Measurements from ENCODE around the gene RAB1A.
"Not testable (repeated sequence)": the region's sequence is repeated elsewhere in the genome, so short reads cannot be mapped to it uniquely, and the experiment has no call there.

Gene RAB1A

GRCh38 chr2:65130664-65131175 lies 814 bp upstream of the RAB1A start:
- H3K4ac ChIP-seq (ENCODE audit: low read depth, low read length), result peak overlapping the region; percentile 42
- H4K91ac ChIP-seq (ENCODE audit: low read depth, low read length), result peak overlapping the region; percentile 64
- peak overlapping the region; percentile 81 for H3K9ac ChIP-seq (ENCODE audit: low read length)
- H2BK12ac ChIP-seq (ENCODE audit: low read length), result peak overlapping the region; percentile 46
- peak overlapping the region; percentile 77 for H3K4me3 ChIP-seq (ENCODE audit: low read depth, low read length)
- H3K27me3 ChIP-seq (ENCODE audit: insufficient read depth, low read length), result no peaks in the 10 kb centered on the region
- H2AFZ ChIP-seq (ENCODE audit: insufficient read depth, low read length, poor library complexity), result peak overlapping the region; percentile 68
- no peak for DNase-seq
- H3K36me3 ChIP-seq (ENCODE audit: control insufficient read depth in 1 of 2, insufficient read depth in 2 of 2, low read length in 2 of 2), result peaks cover 0 to 2% of the 10 kb centered on the region in 2 experiments
- H2BK120ac ChIP-seq (ENCODE audit: insufficient read depth, low read length, poor library complexity), result peak overlapping the region; percentile 70
- H3K23ac ChIP-seq (ENCODE audit: low read length), result no peak overlapping the region
- no peaks in the 10 kb centered on the region for H3K9me3 ChIP-seq (ENCODE audit: insufficient read depth, low read depth, low read length)
- H3K27ac ChIP-seq (ENCODE audit: low read depth, low read length), result peak overlapping the region; percentile 91
- peak overlapping the region; percentile 65 for H3K4me2 ChIP-seq (ENCODE audit: low read length)
- H3K14ac ChIP-seq (ENCODE audit: low read length), result peak overlapping the region; percentile 83
- peaks cover 0 to 4% of the 10 kb centered on the region in 2 experiments for H3K4me1 ChIP-seq (ENCODE audit: control insufficient read depth in 1 of 2, insufficient read depth in 2 of 2, low read length in 2 of 2)
- peak overlapping the region; percentile 77 for H2BK5ac ChIP-seq (ENCODE audit: low read depth, low read length, poor library complexity)
- H3K79me2 ChIP-seq (ENCODE audit: control insufficient read depth, insufficient read depth, low read length, poor library complexity), result peaks cover 25% of the 10 kb centered on the region
- peak overlapping the region; percentile 88 for H4K8ac ChIP-seq (ENCODE audit: low read depth, low read length)
- H4K12ac ChIP-seq (ENCODE audit: low read depth, low read length), result peak overlapping the region; percentile 83
- H2AK5ac ChIP-seq (ENCODE audit: low read length), result peak overlapping the region; percentile 61
- no CpG with 5 or more reads among the region's 19 CpGs for WGBS (ENCODE audit: extremely low coverage, insufficient coverage, insufficient read length)
- peak overlapping the region; percentile 89 for H3K18ac ChIP-seq (ENCODE audit: low read length)
- peaks cover 13% of the 10 kb centered on the region for H3K79me1 ChIP-seq (ENCODE audit: low read length)

- Histone ChIP-seq H3K4me1 (ENCODE audit: control insufficient read depth in 1 of 2, insufficient read depth in 2 of 2, low read length in 2 of 2) (peaks cover 0 to 8% of the 10 kb centered on the region in 2 experiments), H3K18ac (ENCODE audit: low read length) (peak overlapping the region; percentile 92), H3K9ac (ENCODE audit: low read length) (peak overlapping the region; percentile 94), H3K4me3 (ENCODE audit: low read depth, low read length) (peak overlapping the region; percentile 99), H3K79me1 (ENCODE audit: low read length) (peaks cover 13% of the 10 kb centered on the region), H4K91ac (ENCODE audit: low read depth, low read length) (peak overlapping the region; percentile 99), H4K8ac (ENCODE audit: low read depth, low read length) (peak overlapping the region; percentile 93), H3K9me3 (ENCODE audit: insufficient read depth, low read depth, low read length) (no peaks in the 10 kb centered on the region), H4K12ac (ENCODE audit: low read depth, low read length) (peak overlapping the region; percentile 88), H2BK12ac (ENCODE audit: low read length) (no peak overlapping the region), H3K4me2 (ENCODE audit: low read length) (peak overlapping the region; percentile 97), H2BK120ac (ENCODE audit: insufficient read depth, low read length, poor library complexity) (peak overlapping the region; percentile 93), H3K23ac (ENCODE audit: low read length) (no peak overlapping the region), H2AK5ac (ENCODE audit: low read length) (peak overlapping the region; percentile 78), H3K27ac (ENCODE audit: low read depth, low read length) (peak overlapping the region; percentile 91), H3K4ac (ENCODE audit: low read depth, low read length) (peak overlapping the region; percentile 97), H2AFZ (ENCODE audit: insufficient read depth, low read length, poor library complexity) (peak overlapping the region; percentile 94), H3K27me3 (ENCODE audit: insufficient read depth, low read length) (no peaks in the 10 kb centered on the region), H3K36me3 (ENCODE audit: control insufficient read depth in 1 of 2, insufficient read depth in 2 of 2, low read length in 2 of 2) (peaks cover 0 to 2% of the 10 kb centered on the region in 2 experiments), H3K14ac (ENCODE audit: low read length) (peak overlapping the region; percentile 96), H3K79me2 (ENCODE audit: control insufficient read depth, insufficient read depth, low read length, poor library complexity) (peaks cover 30% of the 10 kb centered on the region), H2BK5ac (ENCODE audit: low read depth, low read length, poor library complexity) (peak overlapping the region; percentile 88)
- WGBS (ENCODE audit: extremely low coverage, insufficient coverage, insufficient read length), result no CpG with 5 or more reads among the region's 29 CpGs
- DNase-seq, result peak in 1 of 2 donors; percentile 31
Measured at GRCh38 chr2:65129286-65129825, 550 bp downstream of the RAB1A start.

GRCh38 chr2:65128297-65129190 lies 1.4 kb downstream of the RAB1A start:
- no peak overlapping the region for H2BK12ac ChIP-seq (ENCODE audit: low read length)
- no peak overlapping the region for H4K12ac ChIP-seq (ENCODE audit: low read depth, low read length)
- no peak overlapping the region for H3K18ac ChIP-seq (ENCODE audit: low read length)
- WGBS (ENCODE audit: extremely low coverage, insufficient coverage, insufficient read length), result no CpG with 5 or more reads among the region's 8 CpGs
- no peak overlapping the region for H3K4me3 ChIP-seq (ENCODE audit: low read depth, low read length)
- no peak overlapping the region for H3K23ac ChIP-seq (ENCODE audit: low read length)
- DNase-seq, result peak; percentile 10 to 71
- no peak overlapping the region for H4K91ac ChIP-seq (ENCODE audit: low read depth, low read length)
- peaks cover 0 to 11% of the 10 kb centered on the region in 2 experiments for H3K4me1 ChIP-seq (ENCODE audit: control insufficient read depth in 1 of 2, insufficient read depth in 2 of 2, low read length in 2 of 2)
- H3K9me3 ChIP-seq (ENCODE audit: insufficient read depth, low read depth, low read length), result no peaks in the 10 kb centered on the region
- H2AK5ac ChIP-seq (ENCODE audit: low read length), result no peak overlapping the region
- no peak overlapping the region for H3K27ac ChIP-seq (ENCODE audit: low read depth, low read length)
- H3K14ac ChIP-seq (ENCODE audit: low read length), result no peak overlapping the region
- no peak overlapping the region for H4K8ac ChIP-seq (ENCODE audit: low read depth, low read length)
- H3K4me2 ChIP-seq (ENCODE audit: low read length), result peak overlapping the region; percentile 97
- peak overlapping the region; percentile 82 for H3K9ac ChIP-seq (ENCODE audit: low read length)
- no peak overlapping the region for H2BK120ac ChIP-seq (ENCODE audit: insufficient read depth, low read length, poor library complexity)
- H3K36me3 ChIP-seq (ENCODE audit: control insufficient read depth in 1 of 2, insufficient read depth in 2 of 2, low read length in 2 of 2), result peaks cover 0 to 2% of the 10 kb centered on the region in 2 experiments
- H2BK5ac ChIP-seq (ENCODE audit: low read depth, low read length, poor library complexity), result no peak overlapping the region
- H3K4ac ChIP-seq (ENCODE audit: low read depth, low read length), result peak overlapping the region; percentile 97
- H3K27me3 ChIP-seq (ENCODE audit: insufficient read depth, low read length), result no peaks in the 10 kb centered on the region
- peaks cover 36% of the 10 kb centered on the region for H3K79me2 ChIP-seq (ENCODE audit: control insufficient read depth, insufficient read depth, low read length, poor library complexity)
- no peak overlapping the region for H2AFZ ChIP-seq (ENCODE audit: insufficient read depth, low read length, poor library complexity)
- peaks cover 13% of the 10 kb centered on the region for H3K79me1 ChIP-seq (ENCODE audit: low read length)

GRCh38 chr2:65125457-65125856 lies 4.4 kb downstream of the RAB1A start:
- H2AFZ ChIP-seq (ENCODE audit: insufficient read depth, low read length, poor library complexity); H2BK12ac ChIP-seq (ENCODE audit: low read length); H3K4me2 ChIP-seq (ENCODE audit: low read length); H3K27me3 ChIP-seq (ENCODE audit: insufficient read depth, low read length); H3K14ac ChIP-seq (ENCODE audit: low read length); H3K9ac ChIP-seq (ENCODE audit: low read length); H2BK120ac ChIP-seq (ENCODE audit: insufficient read depth, low read length, poor library complexity); H3K27ac ChIP-seq (ENCODE audit: low read depth, low read length); H3K9me3 ChIP-seq (ENCODE audit: insufficient read depth, low read depth, low read length); H4K12ac ChIP-seq (ENCODE audit: low read depth, low read length); H3K23ac ChIP-seq (ENCODE audit: low read length); H4K8ac ChIP-seq (ENCODE audit: low read depth, low read length); H3K4me1 ChIP-seq (ENCODE audit: control insufficient read depth in 1 of 2, insufficient read depth in 2 of 2, low read length in 2 of 2); H4K91ac ChIP-seq (ENCODE audit: low read depth, low read length); H2BK5ac ChIP-seq (ENCODE audit: low read depth, low read length, poor library complexity); H2AK5ac ChIP-seq (ENCODE audit: low read length); H3K18ac ChIP-seq (ENCODE audit: low read length); H3K79me1 ChIP-seq (ENCODE audit: low read length); H3K36me3 ChIP-seq (ENCODE audit: control insufficient read depth in 1 of 2, insufficient read depth in 2 of 2, low read length in 2 of 2); H3K4me3 ChIP-seq (ENCODE audit: low read depth, low read length): not testable (repeated sequence)
- Histone ChIP-seq H3K4ac (ENCODE audit: low read depth, low read length) (peak overlapping the region; percentile 96), H3K79me2 (ENCODE audit: control insufficient read depth, insufficient read depth, low read length, poor library complexity) (peaks cover 49% of the 10 kb centered on the region)
- DNase-seq, result peak; percentile 81 to 87
- no CpG with 5 or more reads among the region's 7 CpGs for whole genome bisulfite sequencing (ENCODE audit: extremely low coverage, insufficient coverage, insufficient read length)
